ENCODE data around the gene TBX5.

Gene TBX5

GRCh38 chr12:114316076-114316475 lies 89.9 kb downstream of the TBX5 start:
- no peak for DNase-seq

GRCh38 chr12:114314974-114315720 lies 90.8 kb downstream of the TBX5 start:
- no peak for DNase-seq

- DNase-seq, result no peak
Observed at GRCh38 chr12:114314403-114314802, 91.5 kb downstream of the TBX5 start.

GRCh38 chr12:114313910-114314309 lies 92.0 kb downstream of the TBX5 start:
- no peak for DNase-seq

- DNase-seq, result no peak
Observed at GRCh38 chr12:114311974-114312373, 94.0 kb downstream of the TBX5 start.

- DNase-seq, result no peak
Observed at GRCh38 chr12:114306646-114307045, 99.3 kb downstream of the TBX5 start.

- no peak for DNase-seq
Observed at GRCh38 chr12:114305446-114305845, 100.5 kb downstream of the TBX5 start.

Data from NCI-H345 (cell line).